22Rv1 (cell line): Measurements from ENCODE around the gene ADGRE2.

ENCODE experiments used
- ZFX ChIP-seq: fragments of 450-650 bp; IDR thresholded peaks from 2 replicates; pipeline ENCODE4 v1.6.1; 2017; ENCODE audit warnings: antibody characterized with exemption, borderline replicate concordance
- TF ChIP-seq, protein P1 (sequence below): fragments of 450-650 bp; IDR thresholded peaks from 2 replicates; pipeline ENCODE4 v1.5.1; 2017; ENCODE audit warnings: mild to moderate bottlenecking

GRCh38 chr19:14722127-14722526 lies 56.2 kb downstream of the ADGRE2 start:
- TF ChIP-seq, protein P1, sequence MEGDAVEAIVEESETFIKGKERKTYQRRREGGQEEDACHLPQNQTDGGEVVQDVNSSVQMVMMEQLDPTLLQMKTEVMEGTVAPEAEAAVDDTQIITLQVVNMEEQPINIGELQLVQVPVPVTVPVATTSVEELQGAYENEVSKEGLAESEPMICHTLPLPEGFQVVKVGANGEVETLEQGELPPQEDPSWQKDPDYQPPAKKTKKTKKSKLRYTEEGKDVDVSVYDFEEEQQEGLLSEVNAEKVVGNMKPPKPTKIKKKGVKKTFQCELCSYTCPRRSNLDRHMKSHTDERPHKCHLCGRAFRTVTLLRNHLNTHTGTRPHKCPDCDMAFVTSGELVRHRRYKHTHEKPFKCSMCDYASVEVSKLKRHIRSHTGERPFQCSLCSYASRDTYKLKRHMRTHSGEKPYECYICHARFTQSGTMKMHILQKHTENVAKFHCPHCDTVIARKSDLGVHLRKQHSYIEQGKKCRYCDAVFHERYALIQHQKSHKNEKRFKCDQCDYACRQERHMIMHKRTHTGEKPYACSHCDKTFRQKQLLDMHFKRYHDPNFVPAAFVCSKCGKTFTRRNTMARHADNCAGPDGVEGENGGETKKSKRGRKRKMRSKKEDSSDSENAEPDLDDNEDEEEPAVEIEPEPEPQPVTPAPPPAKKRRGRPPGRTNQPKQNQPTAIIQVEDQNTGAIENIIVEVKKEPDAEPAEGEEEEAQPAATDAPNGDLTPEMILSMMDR = no peak
- TF ChIP-seq ZFX = no peak
